ENCODE data around the gene TMEM92. TPM values are rescaled to one million over a fixed set of nuclear protein-coding genes. Genes with fewer than 3 reads are reported as not detected.
"Not testable (repeated sequence)": the region's sequence is repeated elsewhere in the genome, so short reads cannot be mapped to it uniquely, and the experiment has no call there.

Gene TMEM92
- polyA plus RNA-seq, 4 donors = 0.66 to 2.9 (median 1.9) TPM

GRCh38 chr17:50261051-50261915 is 13.0 kb upstream of the TMEM92 start:
- DNase-seq (ENCODE audit: low read depth in 4 of 4, low spot score in 3 of 4) = no peak

- no peak for DNase-seq (ENCODE audit: low read depth in 4 of 4, low spot score in 3 of 4)
Observed at GRCh38 chr17:50262001-50262794, 12.1 kb upstream of the TMEM92 start.

GRCh38 chr17:50263331-50264262 is 10.7 kb upstream of the TMEM92 start:
- DNase-seq (ENCODE audit: low read depth in 4 of 4, low spot score in 3 of 4) = no peak

GRCh38 chr17:50264263-50265113 is 9.8 kb upstream of the TMEM92 start:
- no peak for DNase-seq (ENCODE audit: low read depth in 4 of 4, low spot score in 3 of 4)

GRCh38 chr17:50265212-50265611 is 9.1 kb upstream of the TMEM92 start:
- DNase-seq (ENCODE audit: low read depth in 4 of 4, low spot score in 3 of 4) = no peak

GRCh38 chr17:50265690-50266315 is 8.5 kb upstream of the TMEM92 start:
- no peak for DNase-seq (ENCODE audit: low read depth in 4 of 4, low spot score in 3 of 4)

GRCh38 chr17:50266384-50267073 is 7.7 kb upstream of the TMEM92 start:
- no peak for DNase-seq (ENCODE audit: low read depth in 4 of 4, low spot score in 3 of 4)

GRCh38 chr17:50267074-50267841 is 7.0 kb upstream of the TMEM92 start:
- no peak for DNase-seq (ENCODE audit: low read depth in 4 of 4, low spot score in 3 of 4)

GRCh38 chr17:50268026-50268425 is 6.2 kb upstream of the TMEM92 start:
- DNase-seq (ENCODE audit: low read depth in 4 of 4, low spot score in 3 of 4) = no peak

- DNase-seq (ENCODE audit: low read depth in 4 of 4, low spot score in 3 of 4) = no peak
Observed at GRCh38 chr17:50268743-50269275, 5.5 kb upstream of the TMEM92 start.

- no peak for DNase-seq (ENCODE audit: low read depth in 4 of 4, low spot score in 3 of 4)
Observed at GRCh38 chr17:50269477-50270434, 4.5 kb upstream of the TMEM92 start.

- no peak for DNase-seq (ENCODE audit: low read depth in 4 of 4, low spot score in 3 of 4)
Observed at GRCh38 chr17:50270435-50271362, 3.6 kb upstream of the TMEM92 start.

- DNase-seq (ENCODE audit: low read depth in 4 of 4, low spot score in 3 of 4) = not testable (repeated sequence)
Observed at GRCh38 chr17:50271363-50271750, 2.9 kb upstream of the TMEM92 start.

GRCh38 chr17:50272246-50272645 is 2.0 kb upstream of the TMEM92 start:
- no peak for DNase-seq (ENCODE audit: low read depth in 4 of 4, low spot score in 3 of 4)

Measured in left renal pelvis (tissue), 4 donors.